Endothelial cell of umbilical vein (primary cell): ENCODE data around the gene BEAN1. TPM values are rescaled to one million over a fixed set of nuclear protein-coding genes. Genes with fewer than 3 reads are reported as not detected.

Source experiments
- BruUV-seq: library from RNA; stranded (reverse); fragments of 400-500 nt; replicated peaks from 2 replicates; lab custom pipeline; 2021; lab: Mats Ljungman, UMichigan
- CTCF ChIA-PET: fragments of 300-600, 350-600 bp; sonication (Branson Sonifier 250); formaldehyde crosslinking; loops from one replicate; lab custom pipeline; 2021; ENCODE audit warnings: antibody characterized with exemption, inconsistent platforms; lab: Charles Lee
- POLR2A ChIA-PET: fragments of 300-600, 350-600 bp; sonication (Branson Sonifier 250); formaldehyde crosslinking; loops from one replicate; lab custom pipeline; 2021; ENCODE audit warnings: antibody characterized with exemption, inconsistent platforms; lab: Charles Lee
- DNase-seq: peaks from one replicate; pipeline ENCODE4 v3.0.0-alpha.2; 2011; ENCODE audit warnings: low read depth, low spot score
- FAIRE-seq: peaks from 2 replicates; lab custom pipeline; 2011; peaks lifted over from hg19 to GRCh38; lab: Jason Lieb, UNC
- H2AFZ ChIP-seq: 2 replicates; pipeline ENCODE4 v1.6.0; 2012; ENCODE audit warnings: low read depth, low read length, control low read depth, inconsistent platforms
- H3K27ac ChIP-seq: 2 replicates; pipeline ENCODE4 v1.5.1; 2011; ENCODE audit warnings: low read depth, mild to moderate bottlenecking, control low read depth, low read length, moderate library complexity; ENCODE audit not compliant: insufficient read depth
- H3K27me3 ChIP-seq, 2 experiments: 2 replicates each; pipeline versions ENCODE4 v1.6.0 to v1.6.1; 2011; ENCODE audit warnings: low read length in 2 of 2, mixed read lengths in 1 of 2; ENCODE audit not compliant: control insufficient read depth in 2 of 2, insufficient read depth in 2 of 2
- H3K36me3 ChIP-seq, 2 experiments: 2 replicates in 1 of 2; 3 replicates in 1 of 2; pipeline ENCODE4 v1.5.1; 2011; ENCODE audit warnings: low read length in 2 of 2, mild to moderate bottlenecking in 1 of 2, moderate library complexity in 1 of 2; ENCODE audit not compliant: control insufficient read depth in 2 of 2, insufficient read depth in 2 of 2; ENCODE audit errors: extremely low read depth in 1 of 2
- H3K4me1 ChIP-seq: 3 replicates; pipeline ENCODE4 v1.5.1; 2011; ENCODE audit warnings: mild to moderate bottlenecking, low read length; ENCODE audit not compliant: control insufficient read depth, insufficient read depth; ENCODE audit errors: extremely low read depth
- H3K4me2 ChIP-seq: 2 replicates; pipeline ENCODE4 v1.6.1; 2011; ENCODE audit warnings: low read length, control low read depth, mixed read lengths; ENCODE audit not compliant: insufficient read depth
- H3K4me3 ChIP-seq, 3 experiments: fragments of 200-600 bp in 1 of 3; sonication (generic), shearing (Covaris generic) in 1 of 3; replicated peaks in 1 of 3; 2 replicates each; pipeline ENCODE4 v1.5.1; 2011 to 2016; ENCODE audit warnings: control low read depth in 3 of 3, low read length in 3 of 3, mild to moderate bottlenecking in 2 of 3, inconsistent platforms in 1 of 3, low read depth in 1 of 3, moderate library complexity in 1 of 3; ENCODE audit not compliant: insufficient read depth in 1 of 3
- H3K79me2 ChIP-seq: 2 replicates; pipeline ENCODE4 v1.6.0; 2012; ENCODE audit warnings: low read length, inconsistent platforms; ENCODE audit not compliant: control insufficient read depth, insufficient read depth
- H3K9ac ChIP-seq: replicated peaks from 2 replicates; pipeline ENCODE3; 2011; ENCODE audit warnings: low read length, control low read depth; ENCODE audit not compliant: insufficient read depth; ENCODE audit errors: extremely low read depth
- H3K9me1 ChIP-seq: replicated peaks from 3 replicates; pipeline ENCODE4 v1.6.0; 2011; ENCODE audit warnings: mild to moderate bottlenecking, low read length; ENCODE audit not compliant: control insufficient read depth, insufficient read depth; ENCODE audit errors: extremely low read depth
- H3K9me3 ChIP-seq: replicated peaks from 2 replicates; pipeline ENCODE4 v1.5.1; 2012; ENCODE audit warnings: low read length, inconsistent platforms; ENCODE audit not compliant: control insufficient read depth, insufficient read depth
- H4K20me1 ChIP-seq: replicated peaks from 2 replicates; pipeline ENCODE3; 2011; ENCODE audit warnings: mild to moderate bottlenecking, low read length; ENCODE audit not compliant: control insufficient read depth, insufficient read depth; ENCODE audit errors: extremely low read depth
- CTCF ChIP-seq, 2 donors: IDR thresholded peaks; 1 replicate in 1 of 2; 2 replicates in 1 of 2; pipeline ENCODE4 v1.5.1; 2011; ENCODE audit warnings: low read length in 2 of 2, mild to moderate bottlenecking in 2 of 2, moderate library complexity in 2 of 2, control low read depth in 1 of 2, inconsistent platforms in 1 of 2, low read depth in 1 of 2; ENCODE audit not compliant: insufficient read depth in 1 of 2; ENCODE audit errors: extremely low read depth in 1 of 2
- FOS ChIP-seq: IDR thresholded peaks from 2 replicates; pipeline ENCODE4 v1.6.1; 2011; ENCODE audit warnings: mild to moderate bottlenecking, low read length, moderate library complexity, borderline replicate concordance; ENCODE audit not compliant: insufficient read depth
- MYC ChIP-seq: IDR thresholded peaks from one replicate; pipeline ENCODE4 v1.6.1; 2011; ENCODE audit warnings: mild to moderate bottlenecking, low read depth, low read length
- POLR2A ChIP-seq: IDR thresholded peaks from 2 replicates; pipeline ENCODE4 v1.6.1; 2012; ENCODE audit warnings: low read depth, mild to moderate bottlenecking, control low read depth, low read length
- POLR2AphosphoS5 ChIP-seq: IDR thresholded peaks from 2 replicates; pipeline ENCODE4 v1.6.1; 2012; ENCODE audit warnings: low read depth, mild to moderate bottlenecking, control low read depth, low read length, moderate library complexity; ENCODE audit not compliant: insufficient read depth
- dilution Hi-C: fragments of 300-500 bp; cut with MboI; formaldehyde crosslinking; loops from one replicate; pipeline ENCODE4 v1.15.0; 2019; ENCODE audit warnings: low sequenced_read_pairs; ENCODE audit not compliant: extremely low pct_ligation_motif_present
- intact Hi-C: fragments of 100-400 bp; cut with micrococcal nuclease; formaldehyde crosslinking; loops from one replicate; pipeline ENCODE4 v1.10.0; 2022
- polyA plus RNA-seq, 4 experiments: library from polyadenylated mRNA; depleted of rRNA in 3 of 4; stranded (reverse) in 3 of 4; unstranded in 1 of 4; fragments of >200 nt; gene quantifications; 2 replicates each; pipeline versions ENCODE4 v1.2.1 to v1.2.3, GENCODE V29; 2011 to 2012; ENCODE audit warnings: missing spikeins in 1 of 4
- total RNA-seq: library from RNA; stranded (reverse); gene quantifications from 2 replicates; pipeline ENCODE4 v1.2.3, GENCODE V29; 2021
- TF ChIP-seq, protein P1 (sequence below): IDR thresholded peaks from 2 replicates; pipeline ENCODE4 v1.6.1; 2011; ENCODE audit not compliant: insufficient read depth, insufficient read length

The BEAN1 gene
- total and polyA plus RNA-seq, 2 donors (not counting 3 experiments of a cell fraction or from before 2014, with no cell fraction given), result not detected

GRCh38 chr16:66458292-66458691, 31.2 kb downstream of the BEAN1 start:
- dilution Hi-C loops (no loop called here), intact Hi-C loops (no loop called here)
- FAIRE-seq, result no peak
- TF ChIP-seq FOS (no peak), MYC (no peak)
- Histone ChIP-seq H3K4me1 (no peaks in the 10 kb centered on the region), H3K27ac (no peak overlapping the region), H3K79me2 (no peaks in the 10 kb centered on the region), H3K27me3 (peaks cover 12 to 21% of the 10 kb centered on the region in 2 experiments), H4K20me1 (no peaks in the 10 kb centered on the region), H2AFZ (no peak overlapping the region), H3K4me2 (no peak overlapping the region), H3K36me3 (no peaks in the 10 kb centered on the region), H3K4me3 (no peak overlapping the region), H3K9ac (no peak overlapping the region), H3K9me1 (no peaks in the 10 kb centered on the region), H3K9me3 (no peaks in the 10 kb centered on the region)
- POLR2A ChIA-PET, result no interaction called here
- no peak for DNase-seq
- no TSS peak for BruUV-seq
- CTCF ChIA-PET, result no interaction called here

GRCh38 chr16:66458853-66459252, 31.8 kb downstream of the BEAN1 start:
- CTCF ChIA-PET, result no interaction called here
- Histone ChIP-seq H3K9ac (no peak overlapping the region), H4K20me1 (no peaks in the 10 kb centered on the region), H3K9me1 (no peaks in the 10 kb centered on the region), H3K27ac (no peak overlapping the region), H3K9me3 (no peaks in the 10 kb centered on the region), H3K4me2 (no peak overlapping the region), H3K4me1 (no peaks in the 10 kb centered on the region), H2AFZ (no peak overlapping the region), H3K27me3 (peaks cover 14 to 21% of the 10 kb centered on the region in 2 experiments), H3K36me3 (no peaks in the 10 kb centered on the region), H3K4me3 (no peak overlapping the region), H3K79me2 (no peaks in the 10 kb centered on the region)
- dilution Hi-C loops, result no loop called here
- POLR2A ChIA-PET, result no interaction called here
- no peak for FAIRE-seq
- DNase-seq, result no peak
- TF ChIP-seq POLR2A (no peak), CTCF (IDR thresholded peaks at IDR 0.05; ENCODE audit: extremely low read depth in 1 of 2, insufficient read depth in 1 of 2, low read depth in 1 of 2, low read length in 2 of 2) (no peak), POLR2AphosphoS5 (no peak)
- TF ChIP-seq, protein P1, sequence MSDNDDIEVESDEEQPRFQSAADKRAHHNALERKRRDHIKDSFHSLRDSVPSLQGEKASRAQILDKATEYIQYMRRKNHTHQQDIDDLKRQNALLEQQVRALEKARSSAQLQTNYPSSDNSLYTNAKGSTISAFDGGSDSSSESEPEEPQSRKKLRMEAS, result no peak
- intact Hi-C loops, result no loop called here
- no TSS peak for BruUV-seq
